ENCODE data around the gene LEF1. TPM values are rescaled to one million over a fixed set of nuclear protein-coding genes. Genes with fewer than 3 reads are reported as not detected.

The LEF1 gene
- polyA plus RNA-seq, 1 donor (not counting 4 experiments of a cell fraction or from before 2014, with no cell fraction given) = 1.5 TPM

- FAIRE-seq = no peak
- dilution Hi-C loops (cut with MboI; ENCODE audit: extremely low pct_ligation_motif_present, low sequenced_read_pairs) = no loop called here
Observed at GRCh38 chr4:108205859-108206258, 37.1 kb upstream of the LEF1 start.

GRCh38 chr4:108204518-108204917, 35.8 kb upstream of the LEF1 start:
- no peak overlapping the region for H2AFZ ChIP-seq (ENCODE audit: control insufficient read depth, low read length)
- H3K27me3 ChIP-seq (ENCODE audit: control insufficient read depth, extremely low read depth, insufficient read depth, low read length) = no peaks in the 10 kb centered on the region
- no peak overlapping the region for H3K27ac ChIP-seq (ENCODE audit: control insufficient read depth, insufficient read depth, low read length)
- FAIRE-seq = no peak
- no peaks in the 10 kb centered on the region for H3K9me3 ChIP-seq (ENCODE audit: control insufficient read depth, low read depth, low read length)
- H3K79me2 ChIP-seq (ENCODE audit: control insufficient read depth, insufficient read depth, low read length) = no peaks in the 10 kb centered on the region
- H3K4me1 ChIP-seq (ENCODE audit: control insufficient read depth, extremely low read depth, insufficient read depth, low read length) = no peaks in the 10 kb centered on the region
- no peak for TF ChIP-seq CTCF (optimal IDR thresholded peaks at IDR 0.05 in 1 of 3, IDR thresholded peaks at IDR 0.05 in 1 of 3, conservative IDR thresholded peaks at IDR 0.05 in 1 of 3; ENCODE audit: extremely low read depth in 1 of 3, insufficient read depth in 2 of 3, low read length in 3 of 3)
- TF ChIP-seq EZH2 (IDR thresholded peaks at IDR 0.05; ENCODE audit: low read length) = no peak
- H4K20me1 ChIP-seq (ENCODE audit: control insufficient read depth, extremely low read depth, insufficient read depth, low read length) = no peaks in the 10 kb centered on the region
- DNase-seq (ENCODE audit: low read depth, low spot score) = no peak
- dilution Hi-C loops (cut with MboI; ENCODE audit: extremely low pct_ligation_motif_present, low sequenced_read_pairs) = no loop called here
- H3K36me3 ChIP-seq (ENCODE audit: control insufficient read depth in 2 of 2, extremely low read depth in 1 of 2, insufficient read depth in 2 of 2, low read length in 2 of 2) = no peaks in the 10 kb centered on the region
- no peak overlapping the region for H3K9ac ChIP-seq (ENCODE audit: control insufficient read depth, extremely low read depth, insufficient read depth, low read length)
- no peaks in the 10 kb centered on the region for H3K9me1 ChIP-seq (ENCODE audit: control insufficient read depth, extremely low read depth, insufficient read depth, low read length)
- no peak overlapping the region for H3K4me2 ChIP-seq (ENCODE audit: control insufficient read depth, extremely low read depth, insufficient read depth, low read depth, low read length)
- no peak overlapping the region for H3K4me3 ChIP-seq (ENCODE audit: control insufficient read depth in 2 of 3, extremely low read depth in 1 of 3, insufficient read depth in 2 of 3, low read depth in 1 of 3, low read length in 3 of 3)

More at GRCh38 chr4:108205859-108206258, 37.1 kb upstream of the LEF1 start:
- H3K79me2 ChIP-seq (ENCODE audit: control insufficient read depth, insufficient read depth, low read length) = no peaks in the 10 kb centered on the region
- no peaks in the 10 kb centered on the region for H3K4me1 ChIP-seq (ENCODE audit: control insufficient read depth, extremely low read depth, insufficient read depth, low read length)
- TF ChIP-seq CTCF (optimal IDR thresholded peaks at IDR 0.05 in 1 of 3, IDR thresholded peaks at IDR 0.05 in 1 of 3, conservative IDR thresholded peaks at IDR 0.05 in 1 of 3; ENCODE audit: extremely low read depth in 1 of 3, insufficient read depth in 2 of 3, low read length in 3 of 3) = no peak
- no peaks in the 10 kb centered on the region for H3K9me1 ChIP-seq (ENCODE audit: control insufficient read depth, extremely low read depth, insufficient read depth, low read length)
- no peaks in the 10 kb centered on the region for H3K9me3 ChIP-seq (ENCODE audit: control insufficient read depth, low read depth, low read length)
- H2AFZ ChIP-seq (ENCODE audit: control insufficient read depth, low read length) = no peak overlapping the region
- no peaks in the 10 kb centered on the region for H4K20me1 ChIP-seq (ENCODE audit: control insufficient read depth, extremely low read depth, insufficient read depth, low read length)
- H3K36me3 ChIP-seq (ENCODE audit: control insufficient read depth in 2 of 2, extremely low read depth in 1 of 2, insufficient read depth in 2 of 2, low read length in 2 of 2) = no peaks in the 10 kb centered on the region
- H3K27ac ChIP-seq (ENCODE audit: control insufficient read depth, insufficient read depth, low read length) = no peak overlapping the region
- no peak overlapping the region for H3K4me2 ChIP-seq (ENCODE audit: control insufficient read depth, extremely low read depth, insufficient read depth, low read depth, low read length)
- H3K27me3 ChIP-seq (ENCODE audit: control insufficient read depth, extremely low read depth, insufficient read depth, low read length) = no peaks in the 10 kb centered on the region
- H3K4me3 ChIP-seq (ENCODE audit: control insufficient read depth in 2 of 3, extremely low read depth in 1 of 3, insufficient read depth in 2 of 3, low read depth in 1 of 3, low read length in 3 of 3) = no peak overlapping the region
- no peak overlapping the region for H3K9ac ChIP-seq (ENCODE audit: control insufficient read depth, extremely low read depth, insufficient read depth, low read length)
- no peak for DNase-seq (ENCODE audit: low read depth, low spot score)
